Measurements from ENCODE around the gene TTL. TPM values are rescaled to one million over a fixed set of nuclear protein-coding genes. Genes with fewer than 3 reads are reported as not detected.
A peak's percentile ranks its signal among the peaks of the same experiment; 100 is the strongest.

Gene TTL
- total RNA-seq, 2 donors from 2014 or later, result 61.1 to 89.6 TPM

DNA sequence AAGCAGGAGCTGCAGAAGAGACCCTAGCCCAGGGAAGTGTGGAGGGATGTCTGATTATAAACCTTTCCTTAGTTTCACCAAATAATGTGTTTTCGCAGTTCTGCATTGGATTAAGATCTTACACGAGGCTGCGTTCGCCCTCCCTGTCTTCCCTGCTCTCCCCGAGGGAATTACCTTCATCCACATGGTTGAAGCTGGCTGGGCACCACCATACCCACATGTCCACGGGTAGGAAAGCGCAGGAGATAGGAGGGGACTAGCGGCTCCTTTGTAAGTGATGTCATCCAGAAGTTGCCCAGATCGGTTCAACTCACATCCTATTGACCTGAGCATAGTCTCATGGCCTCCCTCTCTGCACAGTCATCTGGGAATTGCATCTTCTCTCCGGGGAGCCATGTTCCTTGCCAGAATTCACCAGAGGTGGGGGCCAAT is 1.1 kb downstream of the TTL start:
- Mint-ChIP-seq H3K4me3 (peak overlapping the region; percentile 94), H3K36me3 (ENCODE audit: low read depth) (peaks cover 25% of the 10 kb centered on the region), H3K4me1 (peaks cover 13% of the 10 kb centered on the region), H3K27me3 (ENCODE audit: insufficient read depth) (peaks cover 9% of the 10 kb centered on the region), H3K27ac (no peak overlapping the region), H3K9me3 (no peaks in the 10 kb centered on the region)
- TF ChIP-seq CTCF (conservative IDR thresholded peaks at IDR 0.05), result no peak
- no peak overlapping the region for H3K27ac ChIP-seq (ENCODE audit: low read depth, low read length)
- H3K4me1 ChIP-seq (ENCODE audit: control insufficient read depth, insufficient read depth, low read length), result no peaks in the 10 kb centered on the region
- peak overlapping the region; percentile 56 for H3K9ac ChIP-seq (ENCODE audit: extremely low read depth, low read length, poor library complexity, severe bottlenecking)
- H3K27me3 ChIP-seq (ENCODE audit: control insufficient read depth, insufficient read depth, low read length, poor library complexity, severe bottlenecking), result no peaks in the 10 kb centered on the region
- peak overlapping the region; percentile 90 for H3K4me3 ChIP-seq (ENCODE audit: low read length)
- DNase-seq, result peak; percentile 58
- H3K9me3 ChIP-seq (ENCODE audit: control insufficient read depth, low read length), result no peaks in the 10 kb centered on the region
- H3K36me3 ChIP-seq (ENCODE audit: control insufficient read depth, insufficient read depth, low read length), result peaks cover 28% of the 10 kb centered on the region
- 4 to 10% methylated on average over 9 to 10 of the region's 10 CpGs for WGBS, 2 experiments (ENCODE audit: insufficient coverage in 1 of 2, insufficient read length in 1 of 2)

- H3K27ac Mint-ChIP-seq, result no peak overlapping the region
- H3K4me1 Mint-ChIP-seq, result peaks cover 13% of the 10 kb centered on the region
- H3K4me3 Mint-ChIP-seq, result peak overlapping the region; percentile 94
- H3K36me3 Mint-ChIP-seq (ENCODE audit: low read depth), result peaks cover 28% of the 10 kb centered on the region
- no peaks in the 10 kb centered on the region for H3K9me3 Mint-ChIP-seq
- no peaks in the 10 kb centered on the region for H3K4me1 ChIP-seq (ENCODE audit: control insufficient read depth, insufficient read depth, low read length)
- no peak overlapping the region for H3K27ac ChIP-seq (ENCODE audit: low read depth, low read length)
- no peak for TF ChIP-seq CTCF (conservative IDR thresholded peaks at IDR 0.05)
- peaks cover 9% of the 10 kb centered on the region for H3K27me3 Mint-ChIP-seq (ENCODE audit: insufficient read depth)
- peak overlapping the region; percentile 90 for H3K4me3 ChIP-seq (ENCODE audit: low read length)
- H3K27me3 ChIP-seq (ENCODE audit: control insufficient read depth, insufficient read depth, low read length, poor library complexity, severe bottlenecking), result no peaks in the 10 kb centered on the region
- H3K36me3 ChIP-seq (ENCODE audit: control insufficient read depth, insufficient read depth, low read length), result peaks cover 31% of the 10 kb centered on the region
- 92 to 100% methylated on average over 2 to 3 of the region's 3 CpGs for WGBS, 2 experiments (ENCODE audit: insufficient coverage in 1 of 2, insufficient read length in 1 of 2)
- H3K9me3 ChIP-seq (ENCODE audit: control insufficient read depth, low read length), result no peaks in the 10 kb centered on the region
- DNase-seq, result no peak
- no peak overlapping the region for H3K9ac ChIP-seq (ENCODE audit: extremely low read depth, low read length, poor library complexity, severe bottlenecking)
Observed at GRCh38 chr2:112483831-112484230, 1.9 kb downstream of the TTL start.

DNA sequence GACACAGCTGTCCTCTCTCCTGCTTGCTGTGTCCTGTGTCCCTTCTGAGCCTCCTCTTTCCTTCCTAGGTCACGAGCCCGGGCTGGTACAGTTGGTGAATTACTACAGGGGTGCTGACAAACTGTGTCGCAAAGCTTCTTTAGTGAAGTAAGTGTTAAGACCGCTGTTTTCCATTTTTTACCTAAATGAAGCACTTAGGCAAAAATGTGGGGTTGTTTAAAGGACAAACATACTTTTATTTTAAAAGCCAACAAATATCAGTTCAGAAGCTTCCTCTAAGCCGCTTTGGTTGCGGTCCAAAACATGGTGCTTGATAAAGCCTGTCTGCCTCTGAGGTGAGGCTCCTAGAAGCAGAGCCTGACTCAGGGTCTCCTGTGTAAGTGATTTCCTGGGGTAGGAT is 3.9 kb downstream of the TTL start:
- Mint-ChIP-seq H3K36me3 (ENCODE audit: low read depth) (peaks cover 37% of the 10 kb centered on the region), H3K4me3 (no peak overlapping the region), H3K27me3 (ENCODE audit: insufficient read depth) (no peaks in the 10 kb centered on the region), H3K4me1 (peaks cover 10% of the 10 kb centered on the region), H3K9me3 (no peaks in the 10 kb centered on the region), H3K27ac (peak overlapping the region; percentile 29)
- Histone ChIP-seq H3K9ac (ENCODE audit: extremely low read depth, low read length, poor library complexity, severe bottlenecking) (no peak overlapping the region), H3K27me3 (ENCODE audit: control insufficient read depth, insufficient read depth, low read length, poor library complexity, severe bottlenecking) (no peaks in the 10 kb centered on the region), H3K4me1 (ENCODE audit: control insufficient read depth, insufficient read depth, low read length) (no peaks in the 10 kb centered on the region), H3K36me3 (ENCODE audit: control insufficient read depth, insufficient read depth, low read length) (peaks cover 49% of the 10 kb centered on the region), H3K27ac (ENCODE audit: low read depth, low read length) (no peak overlapping the region), H3K4me3 (ENCODE audit: low read length) (no peak overlapping the region), H3K9me3 (ENCODE audit: control insufficient read depth, low read length) (no peaks in the 10 kb centered on the region)
- WGBS, 2 experiments (ENCODE audit: insufficient coverage in 1 of 2, insufficient read length in 1 of 2), result 96% methylated on average over 6 of the region's 6 CpGs; no CpG with 5 or more reads in 1 of the 2 experiments
- no peak for TF ChIP-seq CTCF (conservative IDR thresholded peaks at IDR 0.05)
- no peak for DNase-seq

All from endodermal cell (in vitro differentiated cells).